CD4-positive, alpha-beta T cell (primary cell): ENCODE results near the gene ALDH1A2. TPM values are rescaled to one million over a fixed set of nuclear protein-coding genes. Genes with fewer than 3 reads are reported as not detected.

Experiments
- ATAC-seq: fragments of 200-7000 bp; cut with Tn5 transposase; one replicate; pipeline ENCODE4 v1.10.0; 2022; ENCODE audit warnings: mild to moderate bottlenecking; ENCODE audit not compliant: poor library complexity
- CTCF ChIA-PET: fragments of 350-600 bp; sonication (Branson Sonifier 250); formaldehyde crosslinking; loops from one replicate; lab custom pipeline; 2021; ENCODE audit warnings: antibody characterized with exemption, inconsistent platforms; lab: Charles Lee
- POLR2A ChIA-PET: fragments of 350-600 bp; sonication (Branson Sonifier 250); formaldehyde crosslinking; loops from one replicate; lab custom pipeline; 2021; ENCODE audit warnings: antibody characterized with exemption, inconsistent platforms; lab: Charles Lee
- DNase-seq, 14 experiments: peaks; one replicate each; pipeline ENCODE4 v3.0.0-alpha.2; 2013 to 2020; ENCODE audit warnings: mixed read lengths in 2 of 14
- H3K27ac ChIP-seq, 2 donors: one replicate each; pipeline versions ENCODE4 v1.5.1 to v1.7.0; 2013; ENCODE audit warnings: low read length in 2 of 2, low read depth in 1 of 2, mild to moderate bottlenecking in 1 of 2
- H3K27me3 ChIP-seq, 2 experiments: 1 replicate in 1 of 2; 2 replicates in 1 of 2; pipeline versions ENCODE4 v1.6.1 to v1.7.0; 2013; ENCODE audit warnings: low read length in 2 of 2, control low read depth in 1 of 2, mild to moderate bottlenecking in 1 of 2, moderate library complexity in 1 of 2; ENCODE audit not compliant: insufficient read depth in 2 of 2, control insufficient read depth in 1 of 2
- H3K36me3 ChIP-seq: one replicate; pipeline ENCODE4 v1.6.1; 2013; ENCODE audit warnings: low read length, control low read depth; ENCODE audit not compliant: insufficient read depth
- H3K4me1 ChIP-seq: one replicate; pipeline ENCODE4 v1.6.1; 2013; ENCODE audit warnings: low read length, control low read depth; ENCODE audit not compliant: insufficient read depth
- H3K4me3 ChIP-seq: one replicate; pipeline ENCODE4 v1.5.1; 2013; ENCODE audit warnings: mild to moderate bottlenecking, low read length, moderate library complexity
- H3K9me3 ChIP-seq, 2 experiments: 1 replicate in 1 of 2; 2 replicates in 1 of 2; pipeline versions ENCODE4 v1.6.1 to v1.7.0; 2013; ENCODE audit warnings: low read length in 2 of 2, mild to moderate bottlenecking in 2 of 2, control low read depth in 1 of 2, moderate library complexity in 1 of 2; ENCODE audit not compliant: control insufficient read depth in 1 of 2, insufficient read depth in 1 of 2
- H3K27ac Mint-ChIP-seq: one replicate; pipeline ENCODE4 v1.8.0; 2020; ENCODE audit warnings: mixed read lengths
- H3K27me3 Mint-ChIP-seq: one replicate; pipeline ENCODE4 v1.8.0; 2021; ENCODE audit warnings: mixed read lengths
- H3K36me3 Mint-ChIP-seq: one replicate; pipeline ENCODE4 v1.8.0; 2021; ENCODE audit warnings: low read depth, mixed read lengths
- H3K4me1 Mint-ChIP-seq: one replicate; pipeline ENCODE4 v1.8.0; 2021; ENCODE audit warnings: low read depth, mixed read lengths
- H3K4me3 Mint-ChIP-seq: one replicate; pipeline ENCODE4 v1.8.0; 2020; ENCODE audit warnings: mild to moderate bottlenecking, mixed read lengths
- H3K9me3 Mint-ChIP-seq: one replicate; pipeline ENCODE4 v1.8.0; 2020; ENCODE audit warnings: mixed read lengths
- CTCF ChIP-seq: fragments of 200-600 bp; IDR thresholded peaks from one replicate; pipeline ENCODE4 v1.8.0; 2022; ENCODE audit warnings: antibody characterized with exemption, mild to moderate bottlenecking
- intact Hi-C, 2 experiments: fragments of 100-400 bp; cut with DNase I in 1 of 2; cut with micrococcal nuclease in 1 of 2; formaldehyde crosslinking; loops; one replicate each; pipeline versions ENCODE4 v1.15.1 to v1.9.0; 2023 to 2025; cut with DNase I, micrococcal nuclease
- total RNA-seq, 174 experiments: library from RNA in 2 of 174; stranded (reverse) in 2 of 174; gene quantifications; one replicate each; pipeline ENCODE4 v1.2.3 and lab custom pipeline; 2021 to 2026

Gene ALDH1A2
- total RNA-seq, 2 experiments from 2014 or later = not detected

GRCh38 chr15:57969996-57970395, 95.5 kb downstream of the ALDH1A2 start:
- H3K27ac ChIP-seq = no peak overlapping the region
- intact Hi-C loops = no loop called here
- H3K27me3 ChIP-seq = no peaks in the 10 kb centered on the region
- Mint-ChIP-seq H3K27me3 (peaks cover 9% of the 10 kb centered on the region), H3K4me1 (no peaks in the 10 kb centered on the region), H3K9me3 (no peaks in the 10 kb centered on the region), H3K27ac (no peak overlapping the region), H3K4me3 (no peak overlapping the region), H3K36me3 (no peaks in the 10 kb centered on the region)
- H3K36me3 ChIP-seq = no peaks in the 10 kb centered on the region
- ChIA-PET POLR2A (no interaction called here), CTCF (no interaction called here)
- no peak for TF ChIP-seq CTCF
- no peak overlapping the region for H3K4me3 ChIP-seq
- DNase-seq (no peak), ATAC-seq (no peak)
- no peaks in the 10 kb centered on the region for H3K4me1 ChIP-seq
- H3K9me3 ChIP-seq = no peaks in the 10 kb centered on the region

- no peaks in the 10 kb centered on the region for H3K9me3 Mint-ChIP-seq
- ATAC-seq = no peak
Observed at GRCh38 chr15:57969355-57969754, 96.2 kb downstream of the ALDH1A2 start.

GRCh38 chr15:57962887-57963286, 102.6 kb downstream of the ALDH1A2 start:
- Histone ChIP-seq H3K27me3 (peaks cover 0 to 11% of the 10 kb centered on the region in 2 experiments), H3K36me3 (no peaks in the 10 kb centered on the region), H3K4me3 (no peak overlapping the region), H3K9me3 (no peaks in the 10 kb centered on the region), H3K27ac (no peak overlapping the region), H3K4me1 (no peaks in the 10 kb centered on the region)
- no peaks in the 10 kb centered on the region for H3K9me3 Mint-ChIP-seq
- peaks cover 18% of the 10 kb centered on the region for H3K27me3 Mint-ChIP-seq
- no peaks in the 10 kb centered on the region for H3K36me3 Mint-ChIP-seq
- DNase-seq (no peak), ATAC-seq (no peak)
- no peak for TF ChIP-seq CTCF
- no peak overlapping the region for H3K27ac Mint-ChIP-seq
- H3K4me3 Mint-ChIP-seq = no peak overlapping the region
- CTCF ChIA-PET = interaction anchor here (1.3 to 1.4 kb wide), 2 partner anchors 9 to 15 kb away, joined by 3 read pairs; no protein-coding TSS in a partner anchor
- H3K4me1 Mint-ChIP-seq = no peaks in the 10 kb centered on the region
- POLR2A ChIA-PET = no interaction called here
- intact Hi-C loops = no loop called here

More at GRCh38 chr15:57969355-57969754, 96.2 kb downstream of the ALDH1A2 start:
- CTCF ChIA-PET = no interaction called here
- no peaks in the 10 kb centered on the region for H3K9me3 ChIP-seq
- TF ChIP-seq CTCF = no peak
- no peak for DNase-seq
- Mint-ChIP-seq H3K27ac (no peak overlapping the region), H3K36me3 (no peaks in the 10 kb centered on the region), H3K4me1 (no peaks in the 10 kb centered on the region), H3K4me3 (no peak overlapping the region), H3K27me3 (peaks cover 9% of the 10 kb centered on the region)
- POLR2A ChIA-PET = no interaction called here
- H3K36me3 ChIP-seq = no peaks in the 10 kb centered on the region
- H3K27me3 ChIP-seq = no peaks in the 10 kb centered on the region
- no peaks in the 10 kb centered on the region for H3K4me1 ChIP-seq
- H3K4me3 ChIP-seq = no peak overlapping the region
- intact Hi-C loops = no loop called here
- no peak overlapping the region for H3K27ac ChIP-seq
